ENCODE data around the gene PDE4B.
"Not testable (repeated sequence)": the region's sequence is repeated elsewhere in the genome, so short reads cannot be mapped to it uniquely, and the experiment has no call there.

The PDE4B gene

GRCh38 chr1:66420906-66421305, 628.2 kb downstream of the PDE4B start:
- not testable (repeated sequence) for DNase-seq (ENCODE audit: low read depth in 2 of 2)

DNA sequence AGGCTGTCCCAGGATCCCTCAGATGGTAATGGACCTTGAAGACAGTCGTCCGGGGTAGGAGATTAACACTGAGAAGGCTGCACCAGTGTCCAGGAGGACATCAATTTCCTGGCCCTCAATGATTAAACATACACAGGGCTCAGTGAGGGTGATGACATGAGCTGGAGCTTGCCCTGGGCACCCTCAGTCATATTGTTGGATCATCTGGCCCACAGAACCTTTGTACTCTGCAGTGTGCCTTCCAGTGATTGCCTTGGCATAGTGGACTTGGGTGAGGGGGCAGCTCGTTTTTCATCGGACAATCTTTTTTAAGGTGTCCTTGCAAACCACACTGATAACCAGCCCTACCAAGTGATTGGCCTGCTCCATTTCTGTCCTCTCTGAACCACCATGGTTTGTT, 630.1 kb downstream of the PDE4B start:
- DNase-seq (ENCODE audit: low read depth in 2 of 2): no peak
